NK-92 (cell line): Measurements from ENCODE around the gene CCDC13.

Experiments
- DNase-seq: peaks from one replicate; lab custom pipeline; 2025; ENCODE audit not compliant: unreplicated experiment; lab: John Stamatoyannopoulos, UW

The CCDC13 gene

GRCh38 chr3:42799376-42799775, 26.3 kb upstream of the CCDC13 start:
- no peak for DNase-seq

GRCh38 chr3:42796332-42796885, 23.4 kb upstream of the CCDC13 start:
- DNase-seq: no peak

DNA sequence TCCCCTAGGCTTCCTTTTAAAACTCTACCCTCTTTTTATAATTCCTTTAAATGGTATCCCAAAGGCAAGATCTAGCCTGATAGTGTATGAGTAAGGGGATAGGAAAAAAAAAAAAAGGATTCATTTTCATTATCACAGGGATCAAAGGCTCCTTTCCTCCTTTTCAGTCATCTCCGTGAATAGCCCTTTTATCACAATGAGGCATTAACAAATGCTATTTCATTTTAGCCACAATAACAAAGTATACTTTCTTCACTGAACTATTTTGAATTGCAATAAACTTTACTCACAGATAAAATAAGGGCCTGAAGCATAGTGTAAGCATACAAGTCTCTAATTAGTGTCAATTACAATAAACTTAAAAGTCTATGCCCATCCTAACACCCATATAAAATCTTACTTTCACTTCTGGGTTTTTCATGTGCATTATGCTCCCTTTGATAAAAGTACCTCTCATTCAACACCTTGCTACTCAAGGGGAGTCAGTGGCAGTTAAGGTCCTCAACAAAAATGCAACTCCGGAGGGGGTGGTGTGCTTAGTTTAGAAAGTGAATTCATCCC, 22.6 kb upstream of the CCDC13 start:
- no peak for DNase-seq

DNA sequence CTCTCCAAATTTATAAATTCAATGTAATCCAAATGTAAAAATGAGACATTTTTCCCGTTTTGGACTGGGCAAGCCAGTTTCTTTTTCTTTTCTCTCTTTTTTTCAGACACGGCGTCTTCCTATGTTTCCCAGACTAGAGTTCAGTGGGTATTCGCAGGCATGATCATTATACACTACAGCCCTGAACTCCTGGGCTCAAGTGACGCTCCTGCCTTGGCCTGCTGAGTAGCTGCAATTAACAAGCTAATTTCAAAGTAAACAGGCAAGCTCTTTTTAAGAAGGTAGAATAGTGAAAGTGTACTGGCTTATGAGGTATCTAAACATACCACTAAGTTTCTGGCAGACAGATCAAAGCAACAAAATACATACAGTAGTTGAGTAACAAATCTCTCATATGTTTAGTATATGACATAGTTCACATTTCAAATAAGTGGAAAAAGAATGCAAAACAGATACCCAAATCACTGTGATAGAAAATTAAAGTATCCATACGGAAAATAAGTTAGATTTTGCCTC, 17.7 kb upstream of the CCDC13 start:
- no peak for DNase-seq

DNA sequence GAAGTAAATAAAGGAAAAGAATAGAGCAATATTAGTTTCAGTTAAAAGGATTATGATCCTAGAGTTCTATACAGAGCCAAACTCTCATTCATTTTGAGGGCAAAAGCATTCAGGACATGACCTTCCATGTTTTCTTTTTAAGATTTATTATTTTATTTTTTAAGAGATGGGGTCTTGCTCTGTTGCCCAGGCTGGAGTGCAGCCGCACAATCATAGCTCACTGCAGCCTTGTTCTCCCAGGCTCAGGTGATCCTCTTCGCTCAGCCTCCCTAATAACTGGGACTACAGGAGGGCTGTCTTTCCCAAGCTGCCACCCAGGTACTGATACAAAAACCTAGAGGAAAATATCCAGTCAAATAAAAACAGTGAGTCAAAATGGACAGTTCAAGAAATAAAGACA, 13.6 kb upstream of the CCDC13 start:
- no peak for DNase-seq

DNA sequence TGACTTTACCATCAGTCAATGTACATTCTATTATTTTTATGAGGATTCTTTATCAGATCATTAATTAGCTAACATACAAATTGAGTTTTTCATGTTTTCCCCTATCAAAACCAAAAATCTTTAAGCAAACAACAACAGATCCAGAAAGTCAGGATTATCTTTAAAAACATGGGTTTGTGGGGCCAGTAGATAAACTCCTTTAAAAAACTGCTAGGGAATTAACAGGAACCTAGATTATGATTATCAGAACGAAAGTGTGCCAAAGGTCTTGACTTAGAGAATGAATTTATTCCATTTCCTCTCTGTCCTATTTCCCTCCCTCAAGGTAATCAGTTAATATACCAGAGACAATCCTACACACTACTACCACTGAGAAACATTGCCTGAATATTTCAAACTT, 13.2 kb upstream of the CCDC13 start:
- DNase-seq: no peak

DNA sequence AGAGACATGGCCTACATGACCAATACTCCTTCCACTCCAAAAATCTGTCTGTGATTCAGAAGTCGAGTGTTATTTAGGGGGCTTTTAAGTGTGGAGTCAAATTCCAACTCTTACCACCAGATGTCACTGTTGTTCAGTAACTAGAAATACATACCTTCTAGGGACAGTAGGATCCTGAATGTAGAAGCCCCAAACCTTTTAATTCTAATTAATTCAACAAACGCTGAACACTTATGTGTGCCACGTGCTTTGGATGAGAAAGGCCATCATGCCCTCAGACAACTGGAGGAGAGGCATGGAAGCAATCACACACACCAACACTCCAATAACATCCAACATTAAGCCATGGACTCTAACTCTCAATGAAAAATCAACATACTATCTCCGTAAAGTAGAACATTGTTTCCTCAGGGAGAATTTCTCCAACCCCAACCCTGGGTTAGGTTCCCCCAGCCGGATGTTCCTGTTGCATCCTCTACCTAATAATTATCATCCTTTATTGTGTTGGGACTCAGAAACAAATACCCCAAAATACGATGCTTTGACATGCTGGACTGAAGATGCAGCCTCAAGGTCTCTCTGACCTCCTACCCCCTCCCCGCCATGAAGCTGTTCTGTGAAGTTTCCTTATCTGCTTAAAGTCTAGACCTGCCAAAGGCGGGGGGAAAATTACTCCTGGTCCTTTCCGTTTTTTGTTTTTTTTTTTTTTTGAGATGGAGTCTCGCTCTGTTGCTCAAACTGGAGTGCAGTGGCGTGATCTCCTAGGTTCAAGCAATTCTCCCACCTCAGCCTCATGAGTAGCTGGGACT, 8.0 kb upstream of the CCDC13 start:
- no peak for DNase-seq

GRCh38 chr3:42780398-42780797, 7.3 kb upstream of the CCDC13 start:
- DNase-seq: no peak

DNA sequence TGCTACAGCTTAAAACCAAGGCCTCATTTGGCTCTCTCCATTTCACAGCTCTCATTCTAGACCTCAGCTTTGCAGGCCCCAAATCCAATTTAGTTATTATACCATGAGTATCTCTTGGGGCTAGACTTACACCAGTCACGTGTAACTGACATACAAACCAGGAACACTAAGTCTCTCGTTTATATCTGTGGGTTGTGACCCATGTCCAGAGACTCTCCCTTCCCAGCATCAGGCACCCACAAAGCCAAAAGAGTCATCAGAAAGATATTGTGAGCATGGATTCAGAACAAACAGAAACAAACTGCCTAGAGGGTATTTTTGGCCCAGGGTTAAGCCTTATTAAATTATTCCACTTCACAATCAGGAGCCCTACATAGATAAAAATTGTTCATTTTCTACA, 5.6 kb upstream of the CCDC13 start:
- DNase-seq: no peak

DNA sequence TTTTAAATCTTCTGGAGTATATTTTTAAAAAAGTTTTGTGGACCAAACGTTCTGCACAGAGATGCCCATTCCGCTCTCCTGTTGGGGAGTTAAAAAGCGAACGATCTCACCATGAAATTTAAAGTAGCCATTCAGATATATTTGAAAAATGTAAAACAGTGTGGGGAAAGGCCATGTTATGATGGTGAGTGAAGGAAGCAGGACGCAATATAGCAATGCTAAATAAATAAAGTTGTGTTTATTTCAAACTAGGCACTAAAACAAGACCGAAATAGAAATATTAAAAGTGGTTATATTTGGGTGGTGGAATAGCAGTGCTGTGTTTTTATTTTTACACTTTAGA, 327 bp upstream of the CCDC13 start:
- no peak for DNase-seq

GRCh38 chr3:42771271-42771670, 1.8 kb downstream of the CCDC13 start:
- no peak for DNase-seq

DNA sequence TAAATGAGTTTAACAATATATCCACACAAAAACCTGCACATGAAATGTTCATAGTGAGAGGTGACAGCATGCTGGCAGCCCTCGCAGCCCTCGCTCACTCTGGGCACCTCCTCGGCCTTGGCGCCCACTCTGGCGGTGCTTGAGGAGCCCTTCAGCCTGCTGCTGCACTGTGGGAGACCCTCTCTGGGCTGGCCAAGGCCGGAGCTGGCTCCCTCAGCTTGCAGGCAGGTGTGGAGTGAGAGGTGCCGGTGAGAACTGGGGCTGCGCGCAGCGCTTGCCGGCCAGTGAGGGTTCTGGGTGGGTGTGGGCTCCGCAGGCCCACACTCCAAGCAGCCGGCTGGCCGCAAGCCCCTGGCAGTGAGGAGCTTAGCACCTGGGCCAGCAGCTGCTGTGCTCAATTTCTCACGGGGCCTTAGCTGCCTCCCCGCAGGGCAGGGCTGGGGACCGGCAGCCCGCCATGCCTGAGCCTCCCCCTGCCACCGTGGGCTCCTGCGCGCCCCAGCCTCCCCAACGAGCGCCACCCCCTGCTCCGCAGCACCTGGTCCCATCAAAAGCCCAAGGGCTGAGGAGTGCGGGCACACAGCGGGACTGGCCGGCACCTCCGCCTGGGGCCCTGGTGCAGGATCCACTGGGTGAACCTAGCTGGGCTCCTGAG, 3.4 kb downstream of the CCDC13 start:
- DNase-seq: no peak

DNA sequence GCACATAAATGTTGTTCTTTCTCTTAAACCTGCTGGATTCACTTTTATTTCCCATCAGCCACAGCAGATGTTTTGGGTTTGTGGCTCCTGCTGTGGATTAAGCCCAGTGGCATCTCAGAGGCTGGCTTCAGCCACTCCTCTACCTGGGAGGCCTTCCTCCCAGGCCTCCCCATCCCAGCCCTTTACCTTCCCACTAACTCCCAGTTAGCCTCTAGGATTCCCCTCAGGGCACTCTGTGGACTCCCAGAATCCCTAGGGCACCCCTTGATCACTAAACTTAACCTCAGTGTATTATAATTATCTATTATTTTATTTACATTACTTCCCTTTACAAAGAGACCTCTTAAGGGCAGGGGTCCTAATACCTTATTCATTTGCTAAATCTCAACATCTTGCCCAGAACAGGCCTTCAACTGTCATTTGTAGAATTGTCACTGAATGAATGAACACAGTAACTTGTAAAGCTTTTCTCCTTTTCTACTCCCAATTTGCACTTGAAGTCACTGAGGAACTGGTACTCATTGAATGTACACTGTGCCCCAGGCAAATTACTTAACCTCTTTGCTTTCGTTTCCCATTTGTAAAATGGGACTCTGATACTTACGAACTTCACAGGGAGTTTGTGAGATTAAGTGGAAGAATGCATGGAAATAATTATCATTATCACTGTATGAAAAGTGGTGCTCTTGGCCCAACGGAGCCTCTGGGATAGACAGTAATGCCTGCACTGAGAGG, 8.3 kb downstream of the CCDC13 start:
- no peak for DNase-seq

DNA sequence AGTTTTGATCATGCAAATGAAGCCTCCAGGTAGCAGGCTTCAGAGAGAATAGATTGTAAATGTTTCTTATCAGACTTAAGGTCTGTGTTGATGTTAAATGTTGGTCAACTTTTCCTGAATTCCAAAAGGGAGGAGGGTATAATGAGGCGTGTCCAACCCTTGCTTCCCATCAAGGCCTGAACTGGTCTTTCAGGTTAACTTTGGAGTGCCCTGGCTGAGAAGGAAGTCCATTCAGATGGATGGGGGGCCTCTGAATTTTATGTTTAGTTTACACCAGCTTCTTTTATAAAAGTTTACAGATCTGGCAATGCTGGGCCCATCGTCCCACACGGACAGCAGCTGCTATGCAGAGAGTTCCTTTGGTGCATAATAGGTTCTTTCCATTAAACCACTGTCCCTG, 8.9 kb downstream of the CCDC13 start:
- no peak for DNase-seq

DNA sequence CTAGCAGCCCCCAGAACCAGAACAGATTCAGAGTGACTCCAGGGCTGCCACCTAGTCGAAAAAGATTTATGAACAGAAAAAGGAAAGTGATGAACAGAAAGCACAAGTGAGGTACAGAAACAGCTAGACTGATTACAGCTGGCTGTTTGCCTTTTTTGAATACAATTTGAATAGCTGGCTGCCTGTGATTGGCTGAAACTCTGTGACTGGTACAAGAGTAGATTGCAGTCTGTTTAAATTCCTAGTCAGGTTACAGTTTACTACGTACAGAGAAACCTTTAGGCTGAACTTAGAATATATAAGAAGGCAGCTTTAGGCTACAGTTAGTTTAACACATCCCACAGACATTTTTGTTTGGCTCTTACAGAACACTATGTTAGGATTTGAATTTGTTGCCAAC, 10.0 kb downstream of the CCDC13 start:
- DNase-seq: no peak

GRCh38 chr3:42762046-42762724, 10.9 kb downstream of the CCDC13 start:
- DNase-seq: no peak

GRCh38 chr3:42758126-42758525, 14.9 kb downstream of the CCDC13 start:
- no peak for DNase-seq

- no peak for DNase-seq
Observed at GRCh38 chr3:42756681-42757213, 16.3 kb downstream of the CCDC13 start.

- no peak for DNase-seq
Observed at GRCh38 chr3:42755681-42756578, 17.1 kb downstream of the CCDC13 start.
